ENCODE results near the gene SEMA4B. TPM values are rescaled to one million over a fixed set of nuclear protein-coding genes. Genes with fewer than 3 reads are reported as not detected.

SEMA4B gene
- total and polyA plus RNA-seq, 9 of the 15 experiments (the other 6 are each of a cell fraction or from before 2014, with no cell fraction given) = 1.3 to 33.6 (median 11.0) TPM

- TF ChIP-seq, protein P1, sequence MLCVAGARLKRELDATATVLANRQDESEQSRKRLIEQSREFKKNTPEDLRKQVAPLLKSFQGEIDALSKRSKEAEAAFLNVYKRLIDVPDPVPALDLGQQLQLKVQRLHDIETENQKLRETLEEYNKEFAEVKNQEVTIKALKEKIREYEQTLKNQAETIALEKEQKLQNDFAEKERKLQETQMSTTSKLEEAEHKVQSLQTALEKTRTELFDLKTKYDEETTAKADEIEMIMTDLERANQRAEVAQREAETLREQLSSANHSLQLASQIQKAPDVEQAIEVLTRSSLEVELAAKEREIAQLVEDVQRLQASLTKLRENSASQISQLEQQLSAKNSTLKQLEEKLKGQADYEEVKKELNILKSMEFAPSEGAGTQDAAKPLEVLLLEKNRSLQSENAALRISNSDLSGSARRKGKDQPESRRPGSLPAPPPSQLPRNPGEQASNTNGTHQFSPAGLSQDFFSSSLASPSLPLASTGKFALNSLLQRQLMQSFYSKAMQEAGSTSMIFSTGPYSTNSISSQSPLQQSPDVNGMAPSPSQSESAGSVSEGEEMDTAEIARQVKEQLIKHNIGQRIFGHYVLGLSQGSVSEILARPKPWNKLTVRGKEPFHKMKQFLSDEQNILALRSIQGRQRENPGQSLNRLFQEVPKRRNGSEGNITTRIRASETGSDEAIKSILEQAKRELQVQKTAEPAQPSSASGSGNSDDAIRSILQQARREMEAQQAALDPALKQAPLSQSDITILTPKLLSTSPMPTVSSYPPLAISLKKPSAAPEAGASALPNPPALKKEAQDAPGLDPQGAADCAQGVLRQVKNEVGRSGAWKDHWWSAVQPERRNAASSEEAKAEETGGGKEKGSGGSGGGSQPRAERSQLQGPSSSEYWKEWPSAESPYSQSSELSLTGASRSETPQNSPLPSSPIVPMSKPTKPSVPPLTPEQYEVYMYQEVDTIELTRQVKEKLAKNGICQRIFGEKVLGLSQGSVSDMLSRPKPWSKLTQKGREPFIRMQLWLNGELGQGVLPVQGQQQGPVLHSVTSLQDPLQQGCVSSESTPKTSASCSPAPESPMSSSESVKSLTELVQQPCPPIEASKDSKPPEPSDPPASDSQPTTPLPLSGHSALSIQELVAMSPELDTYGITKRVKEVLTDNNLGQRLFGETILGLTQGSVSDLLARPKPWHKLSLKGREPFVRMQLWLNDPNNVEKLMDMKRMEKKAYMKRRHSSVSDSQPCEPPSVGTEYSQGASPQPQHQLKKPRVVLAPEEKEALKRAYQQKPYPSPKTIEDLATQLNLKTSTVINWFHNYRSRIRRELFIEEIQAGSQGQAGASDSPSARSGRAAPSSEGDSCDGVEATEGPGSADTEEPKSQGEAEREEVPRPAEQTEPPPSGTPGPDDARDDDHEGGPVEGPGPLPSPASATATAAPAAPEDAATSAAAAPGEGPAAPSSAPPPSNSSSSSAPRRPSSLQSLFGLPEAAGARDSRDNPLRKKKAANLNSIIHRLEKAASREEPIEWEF (CRISPR knock-in tag; IDR thresholded peaks at IDR 0.05) = no peak
- TF ChIP-seq TEAD4 (IDR thresholded peaks at IDR 0.05; ENCODE audit: low read length) (peak; percentile 76), TEAD4 (CRISPR knock-in tag; IDR thresholded peaks at IDR 0.05; ENCODE audit: borderline replicate concordance) (no peak), PATZ1 (CRISPR knock-in tag; IDR thresholded peaks at IDR 0.05; ENCODE audit: borderline replicate concordance) (no peak), ZC3H4 (CRISPR knock-in tag; IDR thresholded peaks at IDR 0.05; ENCODE audit: borderline replicate concordance) (no peak), CTBP1 (IDR thresholded peaks at IDR 0.05; ENCODE audit: borderline replicate concordance) (peak; percentile 79; the same call in 1 of the 2 replicates), ZNF316 (IDR thresholded peaks at IDR 0.05) (no peak), NCOR1 (IDR thresholded peaks at IDR 0.05) (0 out of 2 replicates have a peak, but pooled peaks have one; percentile 45)
- TF ChIP-seq, protein P2, sequence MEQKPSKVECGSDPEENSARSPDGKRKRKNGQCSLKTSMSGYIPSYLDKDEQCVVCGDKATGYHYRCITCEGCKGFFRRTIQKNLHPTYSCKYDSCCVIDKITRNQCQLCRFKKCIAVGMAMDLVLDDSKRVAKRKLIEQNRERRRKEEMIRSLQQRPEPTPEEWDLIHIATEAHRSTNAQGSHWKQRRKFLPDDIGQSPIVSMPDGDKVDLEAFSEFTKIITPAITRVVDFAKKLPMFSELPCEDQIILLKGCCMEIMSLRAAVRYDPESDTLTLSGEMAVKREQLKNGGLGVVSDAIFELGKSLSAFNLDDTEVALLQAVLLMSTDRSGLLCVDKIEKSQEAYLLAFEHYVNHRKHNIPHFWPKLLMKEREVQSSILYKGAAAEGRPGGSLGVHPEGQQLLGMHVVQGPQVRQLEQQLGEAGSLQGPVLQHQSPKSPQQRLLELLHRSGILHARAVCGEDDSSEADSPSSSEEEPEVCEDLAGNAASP (IDR thresholded peaks at IDR 0.05) = no peak
- TF ChIP-seq, protein P3, sequence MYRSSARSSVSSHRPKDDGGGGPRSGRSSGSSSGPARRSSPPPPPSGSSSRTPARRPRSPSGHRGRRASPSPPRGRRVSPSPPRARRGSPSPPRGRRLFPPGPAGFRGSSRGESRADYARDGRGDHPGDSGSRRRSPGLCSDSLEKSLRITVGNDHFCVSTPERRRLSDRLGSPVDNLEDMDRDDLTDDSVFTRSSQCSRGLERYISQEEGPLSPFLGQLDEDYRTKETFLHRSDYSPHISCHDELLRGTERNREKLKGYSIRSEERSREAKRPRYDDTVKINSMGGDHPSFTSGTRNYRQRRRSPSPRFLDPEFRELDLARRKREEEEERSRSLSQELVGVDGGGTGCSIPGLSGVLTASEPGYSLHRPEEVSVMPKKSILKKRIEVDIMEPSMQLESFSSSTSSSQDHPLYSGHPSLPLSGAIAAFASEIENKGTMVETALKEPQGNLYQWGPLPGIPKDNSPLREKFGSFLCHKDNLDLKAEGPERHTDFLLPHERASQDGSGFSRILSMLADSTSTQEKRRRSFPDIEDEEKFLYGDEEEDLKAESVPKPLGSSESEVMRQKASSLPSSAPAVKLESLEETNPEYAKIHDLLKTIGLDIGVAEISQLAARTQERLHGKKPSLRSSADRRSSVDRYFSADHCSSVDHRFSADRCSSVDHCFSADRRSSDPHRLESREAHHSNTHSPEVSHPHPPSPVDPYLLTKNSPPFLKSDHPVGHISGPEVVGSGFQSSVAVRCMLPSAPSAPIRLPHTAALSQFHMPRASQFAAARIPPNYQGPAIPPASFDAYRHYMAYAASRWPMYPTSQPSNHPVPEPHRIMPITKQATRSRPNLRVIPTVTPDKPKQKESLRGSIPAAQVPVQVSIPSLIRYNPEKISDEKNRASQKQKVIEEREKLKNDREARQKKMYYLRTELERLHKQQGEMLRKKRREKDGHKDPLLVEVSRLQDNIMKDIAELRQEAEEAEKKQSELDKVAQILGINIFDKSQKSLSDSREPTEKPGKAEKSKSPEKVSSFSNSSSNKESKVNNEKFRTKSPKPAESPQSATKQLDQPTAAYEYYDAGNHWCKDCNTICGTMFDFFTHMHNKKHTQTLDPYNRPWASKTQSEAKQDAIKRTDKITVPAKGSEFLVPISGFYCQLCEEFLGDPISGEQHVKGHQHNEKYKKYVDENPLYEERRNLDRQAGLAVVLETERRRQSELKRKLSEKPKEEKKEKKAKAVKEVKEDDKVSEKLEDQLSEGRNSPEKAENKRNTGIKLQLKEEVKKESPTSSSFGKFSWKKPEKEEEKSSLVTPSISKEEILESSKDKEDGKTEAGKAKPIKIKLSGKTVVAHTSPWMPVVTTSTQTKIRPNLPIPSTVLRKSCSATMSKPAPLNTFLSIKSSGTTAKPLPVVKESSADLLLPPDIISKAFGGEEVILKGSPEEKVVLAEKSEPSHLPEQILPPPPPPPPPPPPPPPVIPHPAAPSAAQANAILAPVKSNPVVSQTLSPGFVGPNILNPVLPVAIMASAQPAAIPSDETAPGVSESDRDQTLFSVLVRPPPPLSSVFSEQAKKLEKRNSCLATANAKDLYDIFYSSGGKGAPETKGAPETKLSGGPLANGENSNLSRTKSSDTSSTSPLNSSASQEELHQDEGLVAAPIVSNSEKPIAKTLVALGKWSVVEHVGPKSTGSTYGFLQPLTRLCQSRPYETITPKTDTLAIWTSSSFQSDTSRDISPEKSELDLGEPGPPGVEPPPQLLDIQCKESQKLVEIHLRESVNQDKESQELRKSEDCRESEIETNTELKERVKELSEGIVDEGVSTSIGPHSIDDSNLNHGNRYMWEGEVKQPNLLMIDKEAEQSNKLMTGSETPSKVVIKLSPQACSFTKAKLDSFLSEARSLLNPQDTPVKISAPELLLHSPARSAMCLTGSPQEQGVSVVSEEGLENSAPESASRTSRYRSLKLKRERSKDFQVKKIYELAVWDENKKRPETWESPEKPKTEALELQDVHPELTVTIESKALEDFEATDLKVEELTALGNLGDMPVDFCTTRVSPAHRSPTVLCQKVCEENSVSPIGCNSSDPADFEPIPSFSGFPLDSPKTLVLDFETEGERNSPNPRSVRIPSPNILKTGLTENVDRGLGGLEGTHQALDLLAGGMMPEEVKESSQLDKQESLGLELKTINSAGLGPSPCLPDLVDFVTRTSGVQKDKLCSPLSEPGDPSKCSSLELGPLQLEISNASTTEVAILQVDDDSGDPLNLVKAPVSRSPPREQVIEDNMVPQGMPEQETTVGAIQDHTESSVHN (IDR thresholded peaks at IDR 0.05; ENCODE audit: borderline replicate concordance in 1 of 2, low read depth in 1 of 2) = no peak
Observed at GRCh38 chr15:90213122-90213817, 12.1 kb downstream of the SEMA4B start (continued).
